CD4-positive, alpha-beta T cell treated with Interleukin-1 beta for 1 hour (primary cell): ENCODE data around the gene MEPE.
A peak's percentile ranks its signal among the peaks of the same experiment; 100 is the strongest.

Experiments used
- DNase-seq, 2 donors: peaks; one replicate each; pipeline ENCODE4 v3.0.0-alpha.2; 2020 to 2022

MEPE gene

DNA sequence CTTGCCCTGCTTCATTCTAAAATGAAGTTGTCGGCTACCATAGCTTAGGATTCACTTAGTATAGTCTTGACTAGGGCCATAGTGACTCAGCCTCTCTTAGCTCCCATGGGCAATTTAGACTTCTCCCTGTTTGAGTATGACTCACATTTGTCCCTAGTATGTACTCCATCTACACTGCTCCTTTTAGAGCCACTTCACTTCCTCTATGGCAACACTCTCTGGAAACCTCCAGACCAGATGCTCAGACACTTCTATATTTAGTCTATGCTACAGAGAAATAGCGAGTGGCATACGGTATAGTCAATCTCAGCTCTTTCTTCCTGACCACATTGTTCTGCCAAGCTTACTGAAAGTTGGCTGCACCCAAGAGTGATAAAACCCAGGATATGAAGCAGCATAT is 11.2 kb downstream of the MEPE start:
- peak in 1 of 2 donors; percentile 24 for DNase-seq

DNA sequence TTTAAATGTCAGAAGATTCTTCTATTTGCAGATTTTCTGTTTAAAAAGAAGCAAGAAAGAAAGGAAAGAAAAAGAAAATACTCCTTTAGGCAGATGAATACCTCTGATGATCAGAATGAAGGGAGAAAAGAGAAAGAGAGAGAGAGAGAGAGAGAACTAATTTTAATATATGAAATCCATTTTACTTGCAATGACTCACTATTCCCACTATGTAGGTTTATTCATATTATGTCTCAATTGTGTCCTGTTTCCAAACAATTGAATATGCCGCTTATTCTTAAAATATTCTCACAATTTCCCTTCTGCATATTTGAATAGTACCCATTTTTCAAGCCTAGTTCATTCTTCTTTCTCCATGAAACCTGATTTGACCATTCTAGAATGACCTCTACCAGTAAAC is 11.7 kb downstream of the MEPE start:
- no peak for DNase-seq

- DNase-seq, result no peak
Measured at GRCh38 chr4:87846226-87846625, 13.5 kb downstream of the MEPE start.

GRCh38 chr4:87848622-87849351 is 16.0 kb downstream of the MEPE start:
- DNase-seq, result peak; percentile 23 to 29

- peak in 1 of 2 donors; percentile 2 for DNase-seq
Measured at GRCh38 chr4:87849612-87850011, 16.8 kb downstream of the MEPE start.

- peak in 1 of 2 donors; percentile 51 for DNase-seq
Measured at GRCh38 chr4:87851332-87851731, 18.6 kb downstream of the MEPE start.

- no peak for DNase-seq
Measured at GRCh38 chr4:87851953-87852352, 19.2 kb downstream of the MEPE start.

- no peak for DNase-seq
Measured at GRCh38 chr4:87853108-87853507, 20.3 kb downstream of the MEPE start.

DNA sequence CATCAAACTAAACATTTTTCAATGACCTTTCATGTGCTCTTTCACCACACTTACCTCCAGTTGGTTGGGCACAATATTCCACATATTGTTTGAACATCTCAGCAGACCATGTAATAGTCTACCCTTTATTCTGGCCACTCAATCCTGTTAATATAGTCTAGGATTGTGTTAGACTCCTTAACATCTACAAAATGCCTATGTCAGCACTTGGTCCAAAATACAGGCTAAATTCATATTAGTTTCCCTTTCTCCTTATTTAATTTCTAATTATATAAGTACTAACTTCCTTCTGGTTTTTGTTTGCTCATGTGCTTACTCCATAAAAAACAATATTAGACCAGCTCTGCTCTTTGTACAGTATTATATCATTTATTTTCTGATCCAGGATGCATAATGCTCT is 21.1 kb downstream of the MEPE start:
- no peak for DNase-seq

GRCh38 chr4:87855559-87855958 is 22.8 kb downstream of the MEPE start:
- no peak for DNase-seq

DNA sequence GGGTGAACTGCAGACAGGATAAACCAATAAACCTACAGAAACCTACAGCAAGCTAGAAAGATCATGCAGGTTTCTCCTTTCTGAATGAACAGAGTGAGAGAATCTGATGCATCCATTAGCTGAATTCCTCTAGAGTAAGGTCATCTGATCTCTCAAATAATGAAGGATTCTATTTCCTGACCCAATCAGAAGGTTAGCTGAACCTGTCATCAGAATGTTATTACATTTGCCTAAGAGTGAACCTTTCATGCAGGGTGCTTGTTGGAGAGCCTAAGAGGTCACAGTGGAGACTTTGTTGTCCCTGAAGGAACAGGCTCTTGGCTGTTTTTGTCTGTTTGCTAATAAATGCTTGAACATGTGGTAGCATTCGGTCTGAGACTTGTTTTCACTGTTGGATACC is 24.0 kb downstream of the MEPE start:
- no peak for DNase-seq

- no peak for DNase-seq
Measured at GRCh38 chr4:87857789-87858188, 25.0 kb downstream of the MEPE start.

GRCh38 chr4:87862236-87862635 is 29.5 kb downstream of the MEPE start:
- DNase-seq, result no peak

DNA sequence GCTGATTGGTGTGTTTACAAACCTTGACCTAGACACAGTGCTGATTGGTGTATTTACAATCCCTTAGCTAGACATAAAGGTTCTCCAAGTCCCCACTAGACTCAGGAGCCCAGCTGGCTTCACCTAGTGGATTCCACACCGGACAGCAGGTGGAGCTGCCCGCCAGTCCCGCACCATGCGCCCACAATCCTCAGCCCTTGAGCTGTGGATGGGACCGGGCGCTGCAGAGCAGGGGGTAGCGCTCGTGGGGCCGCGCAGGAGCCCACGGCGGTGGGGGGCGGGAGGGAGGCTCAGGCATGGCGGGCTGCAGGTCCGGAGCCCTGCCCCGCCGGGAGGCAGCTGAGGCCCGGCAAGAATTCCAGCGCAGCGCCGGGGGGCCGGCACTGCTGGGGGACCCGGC is 30.7 kb downstream of the MEPE start:
- DNase-seq, result no peak

GRCh38 chr4:87864321-87864720 is 31.6 kb downstream of the MEPE start:
- no peak for DNase-seq

- DNase-seq, result no peak
Measured at GRCh38 chr4:87865288-87865687, 32.5 kb downstream of the MEPE start.

DNA sequence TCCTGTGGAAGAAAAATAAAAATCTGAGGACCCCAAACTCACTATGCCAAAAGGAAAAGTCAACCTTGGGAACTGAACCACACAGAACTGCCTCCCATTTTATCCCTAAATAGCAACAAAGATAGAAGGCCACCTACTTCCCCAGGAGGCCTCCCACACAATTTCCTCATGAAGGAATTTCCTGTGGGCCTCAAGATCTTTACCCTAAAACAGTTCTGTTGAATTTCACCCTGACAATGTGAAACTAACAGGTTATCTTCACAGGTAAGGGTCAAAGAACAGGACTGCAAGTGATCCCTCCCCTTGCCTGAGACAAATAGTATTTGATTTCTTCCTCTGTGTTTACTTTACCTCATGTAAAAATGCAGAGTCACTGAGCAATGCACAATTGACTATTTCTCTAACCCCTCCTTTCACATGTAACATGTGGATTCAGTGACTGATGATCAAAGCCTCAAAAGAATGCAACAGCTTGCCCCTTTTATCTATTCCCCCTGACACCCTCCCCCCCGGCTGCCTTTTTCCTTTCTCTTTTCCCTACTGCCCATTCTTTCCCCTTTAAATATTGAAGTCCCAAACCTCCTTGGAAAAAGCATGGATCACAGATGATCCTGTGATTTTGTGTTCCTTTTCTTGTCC is 33.3 kb downstream of the MEPE start:
- no peak for DNase-seq

DNA sequence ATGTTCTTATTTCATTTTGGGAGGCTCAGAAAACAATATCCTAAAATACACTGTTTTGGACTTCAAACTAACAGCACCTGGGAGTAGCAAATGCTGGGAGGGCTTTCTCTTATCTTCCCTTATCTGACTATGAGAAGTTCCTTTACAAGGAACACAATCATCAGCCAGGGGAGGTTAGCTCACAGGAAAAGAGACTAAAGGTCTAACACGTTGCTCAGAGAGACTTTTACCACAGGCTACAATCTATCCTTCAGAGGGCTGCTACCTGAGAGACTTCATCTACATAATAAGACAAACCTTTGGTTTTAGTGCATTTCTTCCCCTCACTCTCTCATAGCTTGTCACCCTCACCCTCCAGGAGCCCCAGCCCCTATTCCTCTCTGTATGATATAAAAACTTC is 35.8 kb downstream of the MEPE start:
- no peak for DNase-seq

GRCh38 chr4:87872028-87872427 is 39.3 kb downstream of the MEPE start:
- no peak for DNase-seq

DNA sequence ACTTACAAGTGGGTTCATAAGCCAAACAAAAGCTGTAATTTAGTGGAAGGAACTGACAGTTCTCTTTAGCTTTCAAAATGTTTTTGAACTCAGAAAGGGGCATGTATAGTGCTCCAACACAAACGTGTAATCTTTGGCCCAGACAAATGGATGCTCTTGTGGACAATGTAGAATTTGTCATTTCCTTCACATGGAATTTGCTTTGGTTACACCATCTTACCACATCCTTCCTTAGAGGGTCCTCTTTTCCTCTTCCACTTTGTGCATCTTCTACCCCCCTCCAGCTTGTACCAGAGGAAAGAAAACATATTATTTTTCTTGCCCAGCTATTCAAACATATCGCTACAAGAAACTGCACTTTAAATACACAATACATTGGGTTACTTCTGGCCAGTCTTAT is 42.4 kb downstream of the MEPE start:
- DNase-seq, result no peak

GRCh38 chr4:87880106-87880505 is 47.3 kb downstream of the MEPE start:
- DNase-seq, result no peak

DNA sequence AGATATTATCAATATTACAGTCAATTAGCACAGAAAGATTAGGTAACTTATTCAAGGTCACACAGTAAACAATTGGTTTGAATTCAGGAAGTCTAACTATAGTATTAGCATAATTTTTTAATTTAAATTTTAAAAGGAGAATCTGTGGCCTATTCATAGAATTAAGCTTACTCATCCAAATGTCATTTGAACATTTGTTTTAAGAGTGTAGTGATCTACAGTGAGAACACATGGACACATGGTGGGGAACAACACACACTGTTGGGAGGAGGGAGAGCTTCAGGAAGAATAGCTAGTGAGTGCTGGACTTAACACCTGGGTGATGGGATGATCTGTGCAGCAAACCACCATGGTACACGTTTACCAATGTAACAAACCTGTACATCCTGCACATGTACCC is 48.3 kb downstream of the MEPE start:
- DNase-seq, result no peak

- no peak for DNase-seq
Measured at GRCh38 chr4:87882321-87882720, 49.6 kb downstream of the MEPE start.

DNA sequence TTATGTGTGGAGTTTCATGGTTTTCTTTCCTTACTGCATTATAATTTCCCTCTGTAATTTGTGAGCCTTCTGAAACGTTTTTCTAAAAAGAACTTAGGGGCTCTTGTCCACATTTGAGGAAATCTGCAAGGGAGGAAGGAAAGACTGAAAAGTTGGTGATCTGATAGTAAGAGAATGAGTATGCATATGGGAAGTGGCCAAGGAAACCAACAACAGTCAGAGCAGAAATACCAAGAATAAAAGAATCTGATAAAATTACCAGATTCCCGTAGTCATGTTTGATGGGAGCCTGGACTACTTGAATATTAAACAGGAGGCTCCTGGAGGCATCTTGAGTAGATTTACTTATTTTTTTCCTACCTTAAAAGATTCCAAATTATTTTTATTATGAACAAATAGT is 50.1 kb downstream of the MEPE start:
- DNase-seq, result no peak

DNA sequence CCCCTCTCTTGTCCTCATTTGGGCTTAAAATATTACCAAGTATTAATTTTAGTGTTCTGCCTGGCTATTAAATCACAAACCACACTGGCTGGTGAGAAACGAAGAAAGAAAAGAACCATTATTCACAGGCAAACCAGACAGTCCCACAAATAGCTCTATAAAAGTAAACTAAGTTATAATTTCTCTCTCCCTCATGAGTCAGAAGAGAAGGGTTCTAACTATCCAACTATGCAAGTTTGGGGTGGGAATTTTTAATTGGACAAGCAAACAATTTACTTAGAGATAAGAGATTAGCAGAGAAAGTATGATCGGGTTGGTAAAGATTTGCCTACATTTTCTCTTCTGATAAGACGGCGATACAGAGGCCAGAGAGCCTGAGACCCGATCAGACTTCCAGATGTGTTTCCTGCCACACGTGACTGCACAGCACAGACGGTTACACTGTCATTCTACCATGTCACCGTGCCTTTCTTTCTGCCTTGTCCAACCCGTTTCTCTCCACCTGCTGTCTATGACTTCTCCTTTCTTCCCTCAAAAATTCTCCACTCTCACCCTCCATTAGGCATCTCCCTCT is 52.3 kb downstream of the MEPE start:
- no peak for DNase-seq
